GM18951 (cell line): ENCODE results near the gene ZSWIM1.
"Not testable (repeated sequence)": the region's sequence is repeated elsewhere in the genome, so short reads cannot be mapped to it uniquely, and the experiment has no call there.

Experiments
- POLR2A ChIP-seq: IDR thresholded peaks from 4 replicates; pipeline ENCODE4 v1.6.1; 2011; ENCODE audit warnings: mild to moderate bottlenecking; ENCODE audit not compliant: insufficient read length, insufficient read depth; ENCODE audit errors: extremely low read depth
- in situ Hi-C: fragments of 300-500 bp; cut with MboI; formaldehyde crosslinking; loops from one replicate; pipeline ENCODE4 v1.12.0; 2022; ENCODE audit warnings: low sequenced_read_pairs, mixed read lengths, inconsistent platforms; ENCODE audit not compliant: unreplicated experiment

Gene ZSWIM1

DNA sequence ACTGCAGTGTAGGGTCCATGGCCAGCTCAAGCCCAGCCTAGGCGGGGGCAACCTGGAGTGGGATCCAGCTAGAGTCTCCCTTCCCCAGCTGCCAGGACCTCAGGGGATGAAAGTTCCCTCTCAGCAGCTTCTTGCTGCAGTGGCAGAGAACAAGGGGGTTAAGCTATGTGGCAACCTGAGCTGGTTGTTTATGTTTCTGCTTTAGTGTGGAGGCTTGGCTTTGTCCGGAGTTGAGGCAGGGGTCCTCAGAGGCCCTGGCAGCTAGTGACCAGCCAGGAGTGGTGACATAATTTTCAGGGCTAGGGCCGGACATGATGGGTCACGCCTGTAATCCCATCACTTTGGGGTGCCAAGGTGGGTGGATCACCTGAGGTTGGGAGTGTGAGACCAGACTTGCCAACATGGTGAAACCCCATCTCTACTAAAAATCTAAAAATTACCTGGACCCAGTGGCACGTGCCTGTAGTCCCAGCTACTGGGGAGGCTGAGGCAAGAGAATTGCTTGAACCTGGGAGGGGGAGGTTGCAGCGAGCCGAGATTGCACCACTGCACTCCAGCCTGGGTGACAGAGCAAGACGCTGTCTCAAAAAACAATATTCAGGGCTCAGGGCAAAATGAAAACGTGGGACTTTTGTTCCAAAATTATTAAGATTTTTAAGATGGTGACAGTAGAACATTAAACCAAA lies 44.9 kb downstream of the ZSWIM1 start:
- TF ChIP-seq POLR2A = no peak
- in situ Hi-C loops = no loop called here

DNA sequence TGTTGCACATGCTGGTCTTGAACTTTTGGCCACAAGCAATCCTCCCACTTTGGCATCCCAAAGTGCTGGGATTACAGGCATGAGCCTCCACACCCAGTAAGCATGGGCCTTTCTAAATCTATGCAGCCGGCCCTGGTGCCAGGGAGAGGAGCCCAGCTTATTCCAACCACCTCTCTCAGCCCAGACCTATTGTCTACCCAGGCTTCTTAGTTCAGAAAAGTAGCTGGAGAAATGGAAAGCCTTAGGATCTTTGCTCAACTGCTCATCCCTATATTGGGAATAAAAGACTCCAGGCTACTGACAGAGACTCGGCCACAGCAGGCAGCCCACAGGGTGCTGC lies 45.7 kb downstream of the ZSWIM1 start:
- in situ Hi-C loops = no loop called here
- no peak for TF ChIP-seq POLR2A

GRCh38 chr20:45927071-45927878 lies 46.2 kb downstream of the ZSWIM1 start:
- TF ChIP-seq POLR2A = no peak
- in situ Hi-C loops = no loop called here

DNA sequence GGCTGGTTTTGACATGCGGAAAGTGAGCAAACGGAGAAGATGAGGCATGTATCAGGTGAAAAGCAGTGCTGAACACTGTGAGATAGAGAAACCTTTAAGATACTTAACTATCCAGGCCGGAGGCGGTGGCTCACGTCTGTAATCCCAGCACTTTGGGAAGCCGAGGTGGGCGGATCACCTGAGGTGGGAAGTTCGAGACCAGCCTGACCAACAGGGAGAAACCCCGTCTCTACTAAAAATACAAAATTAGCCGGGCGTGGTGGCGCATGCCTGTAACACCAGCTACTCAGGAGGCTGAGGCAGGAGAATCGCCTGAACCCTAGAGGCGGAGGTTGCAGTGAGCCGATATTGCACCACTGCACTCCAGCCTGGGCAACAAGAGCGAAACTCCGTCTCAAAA lies 50.7 kb downstream of the ZSWIM1 start:
- in situ Hi-C loops = not testable (repeated sequence)

DNA sequence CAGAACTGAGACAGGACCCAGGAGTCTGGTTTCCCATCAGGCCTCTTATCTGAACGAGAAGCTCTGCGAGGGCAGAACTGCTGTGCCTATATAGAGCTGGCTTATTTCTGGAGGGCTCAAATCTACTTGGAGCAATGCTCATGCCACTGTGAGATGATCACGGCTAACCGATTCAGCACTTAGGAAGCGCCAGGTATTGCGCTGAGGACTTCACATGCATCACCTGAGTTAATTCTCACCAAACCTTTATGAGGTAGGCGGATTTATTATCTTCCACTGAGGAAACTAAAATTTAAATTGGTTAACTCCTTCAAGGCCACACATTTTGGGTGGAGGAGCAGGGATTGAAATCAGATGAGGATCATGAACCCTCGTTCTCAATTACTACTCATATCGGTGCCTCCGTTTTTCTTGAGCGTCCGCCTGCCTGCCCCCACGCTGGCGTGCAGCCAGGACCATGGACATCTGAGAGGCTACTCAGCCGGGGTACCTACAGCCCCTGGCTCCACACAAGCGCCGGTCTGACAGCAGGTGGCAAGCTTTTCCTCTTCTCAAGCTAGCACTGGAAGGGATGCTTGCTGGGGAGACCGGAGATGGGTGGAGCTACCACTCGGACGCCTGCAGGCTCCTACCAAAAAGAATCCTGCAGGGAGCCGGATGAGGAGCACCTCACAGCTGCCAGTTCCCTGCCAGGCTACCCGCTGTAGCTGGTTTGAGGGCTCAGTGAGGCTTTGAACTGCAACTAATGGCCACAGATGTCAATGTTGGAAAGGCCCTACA lies 52.4 kb downstream of the ZSWIM1 start:
- in situ Hi-C loops = no loop called here
- peak; percentile 38 for TF ChIP-seq POLR2A

DNA sequence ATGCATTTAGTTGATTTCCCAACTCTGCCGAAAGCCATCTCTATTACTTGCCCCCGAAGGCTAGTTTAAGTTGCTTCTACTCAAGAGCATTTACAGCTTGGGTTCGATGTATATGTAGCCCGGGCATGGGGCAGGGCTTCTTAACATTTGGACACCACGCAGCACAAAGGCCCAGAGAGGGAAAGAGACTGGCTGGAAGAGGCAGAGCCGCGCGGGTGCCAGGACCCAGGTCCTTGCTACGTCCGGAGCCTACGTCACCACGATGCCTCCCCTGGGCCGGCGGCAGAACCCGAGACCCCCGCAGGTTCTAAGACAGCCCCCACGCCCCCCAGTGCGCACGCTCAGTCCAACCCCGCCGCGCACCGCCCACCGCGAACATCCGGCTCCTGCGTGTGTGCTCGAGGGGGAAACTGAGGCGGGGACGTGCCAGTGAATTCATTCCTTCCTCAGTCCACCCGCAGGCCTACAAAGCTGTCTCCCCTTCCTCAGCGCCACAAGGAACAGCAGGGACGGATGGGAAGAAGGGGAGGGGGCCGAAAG lies 53.1 kb downstream of the ZSWIM1 start:
- in situ Hi-C loops = no loop called here
- TF ChIP-seq POLR2A = no peak
